NB4 (cell line): ENCODE measurements around the gene SCNN1B.

Experiments
- DNase-seq: peaks from one replicate; pipeline ENCODE4 v3.0.0; 2010; ENCODE audit warnings: low read depth
- H3K4me3 ChIP-seq: one replicate; pipeline ENCODE4 v1.5.1; 2011; ENCODE audit warnings: mild to moderate bottlenecking, low read depth, low read length, moderate library complexity
- MYC ChIP-seq: IDR thresholded peaks from 2 replicates; pipeline ENCODE4 v1.6.1; 2011; ENCODE audit warnings: low read depth, low read length
- POLR2A ChIP-seq: IDR thresholded peaks from 2 replicates; pipeline ENCODE4 v1.6.1; 2011; ENCODE audit warnings: mild to moderate bottlenecking; ENCODE audit not compliant: insufficient read length; ENCODE audit errors: extremely low read depth
- TF ChIP-seq, protein P1 (sequence below): IDR thresholded peaks from 2 replicates; pipeline ENCODE4 v1.6.1; 2011; ENCODE audit warnings: low read depth, low read length
- TF ChIP-seq, protein P2 (sequence below): IDR thresholded peaks from one replicate; pipeline ENCODE4 v1.5.1; 2012; ENCODE audit warnings: low read depth, low read length

SCNN1B gene

DNA sequence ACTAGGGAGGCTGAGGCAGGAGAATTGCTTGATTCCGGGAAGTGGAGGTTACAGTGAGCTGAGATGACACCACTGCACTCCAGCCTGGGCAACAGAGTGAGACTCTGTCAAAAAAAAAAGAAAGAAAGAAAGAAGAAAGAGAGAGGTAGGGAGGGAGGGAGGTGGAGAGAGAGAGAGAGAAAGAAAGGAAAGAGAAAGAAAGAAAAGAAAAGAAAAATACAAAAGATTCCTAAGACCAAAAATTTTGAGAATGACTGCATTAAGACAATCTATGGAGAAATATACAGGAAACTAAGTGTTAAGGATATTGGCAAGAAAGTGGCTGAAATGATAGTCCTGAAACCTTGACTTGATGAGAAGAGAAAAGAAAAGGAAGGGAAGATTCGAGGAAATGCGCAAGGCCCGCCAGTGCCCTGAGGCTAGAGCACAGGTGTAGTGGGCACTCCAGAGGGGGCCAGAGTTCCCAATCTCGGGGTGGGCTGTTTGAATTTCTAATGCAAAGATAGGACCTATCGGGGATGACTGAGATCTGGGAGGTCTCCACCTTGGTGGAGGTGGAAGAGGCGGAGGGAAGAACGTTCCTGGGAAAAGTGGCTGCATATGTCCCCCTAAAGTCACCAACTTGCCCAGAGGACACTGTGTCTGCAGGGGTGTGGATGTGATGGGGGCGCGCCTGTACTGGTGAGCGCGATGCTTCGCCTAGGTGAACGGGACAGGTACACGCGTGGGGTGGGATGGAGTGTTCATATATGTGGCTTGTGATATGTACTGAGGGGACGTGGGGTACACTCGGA lies 654 bp upstream of the SCNN1B start:
- H3K4me3 ChIP-seq = no peak overlapping the region
- TF ChIP-seq, protein P1, sequence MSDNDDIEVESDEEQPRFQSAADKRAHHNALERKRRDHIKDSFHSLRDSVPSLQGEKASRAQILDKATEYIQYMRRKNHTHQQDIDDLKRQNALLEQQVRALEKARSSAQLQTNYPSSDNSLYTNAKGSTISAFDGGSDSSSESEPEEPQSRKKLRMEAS = no peak
- TF ChIP-seq POLR2A (no peak), MYC (no peak)
- TF ChIP-seq, protein P2, sequence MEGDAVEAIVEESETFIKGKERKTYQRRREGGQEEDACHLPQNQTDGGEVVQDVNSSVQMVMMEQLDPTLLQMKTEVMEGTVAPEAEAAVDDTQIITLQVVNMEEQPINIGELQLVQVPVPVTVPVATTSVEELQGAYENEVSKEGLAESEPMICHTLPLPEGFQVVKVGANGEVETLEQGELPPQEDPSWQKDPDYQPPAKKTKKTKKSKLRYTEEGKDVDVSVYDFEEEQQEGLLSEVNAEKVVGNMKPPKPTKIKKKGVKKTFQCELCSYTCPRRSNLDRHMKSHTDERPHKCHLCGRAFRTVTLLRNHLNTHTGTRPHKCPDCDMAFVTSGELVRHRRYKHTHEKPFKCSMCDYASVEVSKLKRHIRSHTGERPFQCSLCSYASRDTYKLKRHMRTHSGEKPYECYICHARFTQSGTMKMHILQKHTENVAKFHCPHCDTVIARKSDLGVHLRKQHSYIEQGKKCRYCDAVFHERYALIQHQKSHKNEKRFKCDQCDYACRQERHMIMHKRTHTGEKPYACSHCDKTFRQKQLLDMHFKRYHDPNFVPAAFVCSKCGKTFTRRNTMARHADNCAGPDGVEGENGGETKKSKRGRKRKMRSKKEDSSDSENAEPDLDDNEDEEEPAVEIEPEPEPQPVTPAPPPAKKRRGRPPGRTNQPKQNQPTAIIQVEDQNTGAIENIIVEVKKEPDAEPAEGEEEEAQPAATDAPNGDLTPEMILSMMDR = no peak
- no peak for DNase-seq

DNA sequence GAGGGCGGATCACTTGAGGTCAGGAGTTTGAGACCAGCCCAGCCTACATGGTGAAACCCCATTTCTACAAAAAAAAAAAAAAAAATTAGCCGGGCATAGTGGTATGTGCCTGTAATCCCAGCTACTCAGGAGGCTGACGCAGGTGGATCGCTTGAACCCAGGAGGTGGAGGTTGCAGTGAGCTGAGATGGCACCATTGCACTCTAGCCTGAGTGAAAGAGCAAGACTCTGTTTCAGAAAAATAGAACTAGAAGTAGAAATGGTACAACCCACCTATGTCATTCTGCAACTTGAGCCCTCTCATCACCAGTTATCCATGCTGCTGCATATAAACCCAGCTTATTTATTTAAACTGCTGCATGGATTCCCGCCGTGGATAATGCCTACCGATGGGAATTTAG lies 1.6 kb downstream of the SCNN1B start:
- no peak for DNase-seq
- no peak overlapping the region for H3K4me3 ChIP-seq
- TF ChIP-seq POLR2A (no peak), MYC (no peak)
- TF ChIP-seq, protein P2 = no peak
- TF ChIP-seq, protein P1 = no peak

DNA sequence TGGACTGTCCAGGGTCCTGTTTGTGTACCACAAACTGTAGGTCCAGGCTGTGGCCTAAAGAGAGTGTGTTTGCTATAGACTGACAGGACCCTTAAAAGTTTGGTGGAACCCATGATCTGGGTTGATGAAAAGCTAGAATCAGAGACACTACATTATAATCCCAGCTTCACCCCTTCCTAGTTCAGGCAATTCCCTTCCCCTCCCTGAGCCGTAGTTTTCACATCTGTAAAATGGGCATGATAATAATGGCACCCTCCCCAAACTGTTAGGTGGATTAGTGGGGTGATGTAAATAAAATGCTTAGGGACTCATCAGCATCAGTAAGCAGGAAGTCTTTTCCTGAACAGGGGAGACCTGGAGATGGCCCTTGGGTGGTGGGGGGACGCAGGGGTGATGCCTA lies 2.5 kb downstream of the SCNN1B start:
- no peak overlapping the region for H3K4me3 ChIP-seq
- DNase-seq = no peak
- TF ChIP-seq, protein P1 = no peak
- TF ChIP-seq, protein P2 = no peak

DNA sequence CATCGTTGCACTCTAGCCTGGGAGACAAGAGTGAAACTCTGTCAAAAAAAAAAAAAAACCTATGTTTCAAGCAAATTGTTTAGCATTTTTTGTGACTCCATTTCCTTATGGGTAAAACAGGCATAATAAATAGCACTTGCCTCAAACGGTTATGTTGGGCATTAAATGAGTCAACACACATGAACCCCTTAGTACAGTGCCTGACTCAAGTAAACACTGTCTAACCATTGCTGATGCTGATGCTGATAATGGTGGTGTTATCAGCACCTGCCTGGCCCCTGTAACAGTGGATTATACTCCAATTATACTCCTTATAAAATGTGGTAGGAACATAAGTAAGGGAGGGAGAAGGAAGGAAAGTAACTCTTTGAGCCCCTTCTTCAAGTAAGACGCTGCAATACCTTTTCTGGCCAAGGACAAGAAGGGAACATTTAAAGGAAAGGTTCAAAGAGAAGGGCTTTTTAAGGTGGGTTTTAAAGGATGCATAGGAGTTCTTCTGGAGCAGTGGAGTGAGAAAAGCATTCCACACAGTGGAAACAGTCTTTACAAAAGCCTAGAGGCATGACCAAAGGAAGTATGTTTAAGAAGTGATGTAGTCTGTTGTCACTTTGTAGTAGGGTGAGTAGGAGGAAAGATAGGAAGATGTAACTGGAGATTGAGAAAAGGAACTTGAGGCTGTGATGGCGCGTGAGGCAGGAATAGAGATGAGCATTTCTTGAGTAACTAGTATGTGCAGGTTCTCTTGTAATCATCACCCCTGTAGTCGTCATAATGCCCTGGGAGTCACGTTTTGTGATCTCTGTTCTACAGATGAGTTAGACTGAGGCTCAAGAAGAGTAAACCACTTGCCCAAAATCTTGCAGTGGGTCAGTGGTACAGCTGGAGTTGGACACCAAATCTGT lies 4.3 kb downstream of the SCNN1B start:
- TF ChIP-seq, protein P2 = no peak
- TF ChIP-seq POLR2A (no peak), MYC (no peak)
- TF ChIP-seq, protein P1 = no peak
- no peak for DNase-seq
- H3K4me3 ChIP-seq = no peak overlapping the region

DNA sequence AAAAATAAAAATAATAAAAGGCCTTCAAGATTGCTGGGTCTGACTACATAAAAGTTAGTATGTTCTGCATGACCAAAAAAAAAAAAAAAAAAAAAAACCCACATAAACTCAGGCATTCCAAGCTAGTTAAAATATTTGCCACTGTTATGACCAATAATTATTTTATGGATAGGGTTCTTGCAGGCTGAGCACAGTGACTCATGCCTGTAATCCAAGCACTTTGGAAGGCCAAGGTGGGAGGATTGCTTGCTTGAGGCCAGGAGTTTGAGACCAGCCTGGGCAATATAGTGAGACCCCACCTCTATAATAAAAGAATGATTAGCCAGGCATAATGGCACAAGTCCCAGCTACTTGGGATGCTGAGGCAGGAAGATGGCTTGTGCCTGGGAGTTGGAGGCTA lies 8.1 kb downstream of the SCNN1B start:
- H3K4me3 ChIP-seq = no peak overlapping the region
- TF ChIP-seq, protein P1 = no peak
- TF ChIP-seq MYC (no peak), POLR2A (no peak)
- TF ChIP-seq, protein P2 = no peak
- DNase-seq = no peak
